NCI-H1694 (cell line): ENCODE data around the gene STAT5B.
"Not testable (repeated sequence)": the region's sequence is repeated elsewhere in the genome, so short reads cannot be mapped to it uniquely, and the experiment has no call there.

Source experiments
- DNase-seq: peaks from one replicate; lab custom pipeline; 2025; lab: John Stamatoyannopoulos, UW

The STAT5B gene

DNA sequence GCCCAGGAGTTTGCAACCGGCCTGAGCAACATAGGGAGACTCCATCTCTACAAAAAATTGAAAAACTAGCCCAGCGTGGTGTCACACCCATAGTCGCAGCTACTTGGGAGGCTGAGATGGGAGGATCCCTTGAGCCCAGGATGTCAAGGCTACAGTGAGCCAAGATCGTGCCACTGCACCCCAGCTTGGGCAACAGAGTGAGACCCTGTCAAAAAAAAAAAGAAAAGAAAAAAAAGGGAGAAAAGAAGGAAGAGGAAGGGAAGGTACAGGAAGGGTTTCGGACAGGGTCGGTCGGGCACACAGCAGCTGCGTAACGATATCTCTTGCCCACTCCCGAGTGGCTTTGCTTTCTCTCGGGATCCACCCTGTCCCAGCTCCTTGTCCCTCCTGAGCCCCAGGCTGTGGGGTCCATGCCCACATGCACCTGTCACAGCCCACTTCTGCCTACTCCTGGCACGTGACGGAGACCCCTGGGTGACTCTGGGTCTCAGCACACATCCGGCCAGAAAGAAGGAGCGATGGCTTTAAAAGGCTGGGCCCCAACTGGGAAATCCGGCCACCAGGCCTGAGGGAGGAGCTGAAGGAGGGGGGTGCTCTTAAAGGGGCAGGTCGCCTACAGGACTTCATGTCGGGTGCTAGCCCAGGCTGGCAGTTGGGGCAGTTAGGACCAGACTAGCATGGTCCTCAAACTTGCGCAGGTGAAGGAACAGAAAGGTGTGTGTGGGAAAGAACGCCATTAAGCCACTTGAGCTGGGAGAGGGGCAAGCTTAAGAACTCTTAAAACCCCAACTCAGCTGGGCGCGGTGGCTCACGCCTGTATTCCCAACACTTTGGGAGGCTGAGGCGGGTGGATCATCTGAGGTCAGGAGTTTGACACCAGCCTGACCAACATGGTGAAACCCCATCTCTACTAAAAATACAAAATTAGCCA, 82.0 kb downstream of the STAT5B start, which contains the start of gene GHDC:
Gene GHDC (minus strand): TSS at position 526 of the 931 bp plus-strand sequence. CDS start 913 bp downstream, outside the sequence.
- no peak for DNase-seq

GRCh38 chr17:42193216-42193968, 82.8 kb downstream of the STAT5B start:
- DNase-seq = no peak

DNA sequence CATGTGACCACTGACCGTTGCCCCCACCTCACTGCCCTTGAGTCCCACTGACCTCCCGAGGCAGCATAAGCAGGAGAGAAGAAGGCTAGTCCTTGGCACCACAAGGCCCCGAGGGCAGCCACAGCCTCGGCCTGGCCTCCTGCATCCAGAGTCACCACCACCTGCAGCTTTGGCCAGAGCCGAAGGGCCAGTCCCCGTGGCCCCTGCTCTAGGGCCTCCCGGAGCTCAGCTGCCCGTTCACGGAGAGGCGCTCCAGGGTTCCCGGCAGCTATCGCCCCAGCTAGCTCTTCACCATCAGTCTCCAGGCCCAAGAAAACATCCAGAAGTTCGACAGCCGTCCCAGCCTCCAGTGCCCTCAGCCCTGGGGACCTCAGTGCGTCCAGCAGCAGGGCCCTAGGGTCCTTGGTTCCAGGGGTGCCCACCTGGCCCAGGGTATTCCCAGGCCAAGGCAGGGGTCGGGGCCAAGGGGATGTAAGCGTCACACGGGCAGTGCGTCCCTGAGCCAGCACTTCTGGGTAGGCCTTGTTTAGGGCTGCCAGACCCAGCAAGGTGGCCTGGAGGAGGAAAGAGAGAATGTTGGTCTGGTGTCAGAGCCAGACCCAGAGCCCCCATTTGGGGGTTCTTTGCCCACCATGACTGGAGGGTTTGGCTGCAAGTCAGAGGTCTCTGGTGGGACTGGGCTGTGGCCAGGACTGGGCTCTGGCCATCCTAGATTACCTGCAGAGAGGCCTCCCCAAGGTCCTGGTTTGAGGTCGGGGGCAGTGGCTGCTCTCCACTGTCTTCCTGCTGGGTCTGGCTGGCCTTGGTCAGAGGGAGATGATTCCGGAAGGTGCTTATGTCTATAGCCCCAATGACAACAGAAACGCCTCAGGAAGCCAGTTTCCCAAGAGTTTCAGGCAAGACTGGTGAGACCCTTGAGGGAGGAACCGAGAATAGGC, 83.7 kb downstream of the STAT5B start:
- no peak for DNase-seq

GRCh38 chr17:42191275-42191608, 84.9 kb downstream of the STAT5B start:
- DNase-seq = no peak

GRCh38 chr17:42190491-42191274, 85.5 kb downstream of the STAT5B start:
- no peak for DNase-seq

GRCh38 chr17:42189651-42189965, 86.6 kb downstream of the STAT5B start:
- DNase-seq = no peak

DNA sequence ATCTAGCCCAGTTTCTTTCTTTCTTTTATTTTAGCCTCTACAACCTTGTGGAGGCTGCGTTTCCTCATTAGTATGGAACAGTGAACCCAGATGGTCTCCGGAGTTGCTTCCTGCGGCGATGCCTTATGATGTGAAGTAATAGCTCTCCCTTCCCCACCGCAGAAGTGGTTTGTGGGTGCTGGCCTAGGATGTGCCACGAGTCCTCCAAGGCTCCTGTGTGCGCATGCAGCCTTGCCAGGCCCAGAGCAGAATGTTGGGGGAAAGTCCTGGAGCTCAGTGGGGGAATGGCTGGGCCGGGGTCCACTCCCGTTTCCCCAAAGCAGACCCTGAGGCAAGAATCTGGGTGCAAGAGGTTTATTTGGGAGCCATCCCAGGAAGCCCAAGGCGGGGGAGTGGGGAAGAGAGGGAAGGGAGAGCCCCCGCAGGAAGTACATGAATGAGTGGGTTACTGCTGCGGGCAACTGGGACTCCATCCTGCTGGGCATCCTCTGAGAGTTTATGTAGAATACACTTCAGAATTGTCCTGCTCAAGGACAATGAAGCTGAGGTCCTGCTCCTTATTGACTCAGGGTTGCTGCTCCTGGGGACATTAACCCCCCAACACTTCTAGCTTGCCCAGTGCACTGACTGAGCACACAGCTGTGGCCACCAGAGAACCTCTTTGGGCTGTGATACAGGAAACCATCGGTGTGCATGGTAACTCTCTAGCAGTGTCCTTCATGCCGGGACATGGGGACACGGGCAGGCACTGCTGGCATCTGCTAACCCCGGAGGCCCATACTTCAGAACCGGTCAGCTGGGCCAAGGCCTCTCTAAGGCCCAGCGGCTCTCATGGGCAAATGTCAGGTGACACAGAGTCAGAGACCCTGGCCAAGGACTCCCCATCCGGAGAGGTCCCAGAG, 87.2 kb downstream of the STAT5B start:
- no peak for DNase-seq

DNA sequence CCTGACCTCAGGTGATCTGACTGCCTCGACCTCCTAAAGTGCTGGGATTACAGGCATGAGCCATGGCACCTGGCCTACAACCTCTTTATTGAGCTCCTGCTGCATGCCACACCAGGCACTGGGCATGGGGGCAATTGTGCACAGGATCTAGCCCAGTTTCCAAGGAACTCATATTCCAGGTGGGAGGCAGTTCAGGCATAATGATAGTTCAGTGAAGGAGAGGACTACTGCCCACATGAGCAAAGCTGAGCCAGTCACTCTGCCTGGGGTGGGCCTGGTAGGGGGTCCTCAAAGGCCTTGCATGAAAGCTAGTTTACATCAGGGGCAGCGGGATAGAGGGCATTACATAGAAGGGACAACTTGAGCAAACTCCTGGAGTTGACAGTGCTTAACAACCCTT, 88.4 kb downstream of the STAT5B start:
- no peak for DNase-seq

- not testable (repeated sequence) for DNase-seq
Observed at GRCh38 chr17:42186191-42186590, 90.0 kb downstream of the STAT5B start.

GRCh38 chr17:42185621-42185930, 90.6 kb downstream of the STAT5B start:
- no peak for DNase-seq

- DNase-seq = no peak
Observed at GRCh38 chr17:42184713-42185620, 91.2 kb downstream of the STAT5B start, which contains the start of gene HCRT. HCRT (minus strand) TSS chr17:42185452; CDS start chr17:42185365, 87 bp downstream.

DNA sequence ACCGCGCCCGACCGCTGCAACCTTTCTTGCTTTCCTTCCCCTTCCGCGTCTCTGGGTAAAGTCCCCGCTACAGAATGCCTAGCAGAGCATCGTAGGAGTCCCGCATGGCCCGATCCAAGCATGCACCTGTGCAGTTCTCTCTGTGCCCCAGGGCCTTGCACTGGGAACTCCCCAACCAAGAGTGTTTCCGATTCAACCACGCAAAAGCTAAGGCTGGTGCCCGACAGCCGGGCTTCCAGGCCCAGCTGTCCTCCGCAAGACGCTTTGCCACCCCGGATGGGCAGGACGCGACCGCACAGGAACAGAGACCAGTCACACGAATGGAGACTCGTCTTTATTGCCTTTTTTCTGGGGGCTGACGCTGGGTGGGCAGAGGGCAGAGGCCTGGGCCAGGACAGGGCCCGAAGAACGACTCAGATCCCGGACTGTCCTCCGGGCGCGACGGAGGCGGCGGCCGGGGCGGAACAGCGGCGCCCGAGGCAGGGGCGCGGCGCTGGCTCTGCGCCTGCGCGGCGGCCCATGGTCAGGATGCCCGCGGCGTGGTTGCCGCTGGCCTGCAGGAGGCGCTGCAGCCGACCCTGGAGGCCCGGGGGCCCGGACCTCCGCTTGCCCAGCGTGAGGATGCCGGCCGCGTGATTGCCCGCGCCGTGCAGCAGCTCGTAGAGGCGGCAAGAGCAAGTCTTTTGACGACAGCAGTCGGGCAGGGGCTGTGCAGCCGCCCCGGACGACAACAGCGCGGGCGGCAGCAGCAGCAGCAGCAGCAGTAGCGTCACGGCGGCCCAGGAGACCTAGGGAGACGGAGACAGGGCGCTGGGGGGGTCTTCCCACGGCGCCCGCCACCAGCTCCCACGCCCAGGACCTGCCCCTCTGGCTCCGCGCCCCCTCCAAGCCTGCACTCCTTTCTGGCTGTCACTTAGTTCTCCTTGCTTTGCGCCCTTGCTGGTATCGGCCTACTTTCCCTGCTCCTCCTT, 92.2 kb downstream of the STAT5B start:
- DNase-seq = no peak

- DNase-seq = no peak
Observed at GRCh38 chr17:42182927-42183734, 93.1 kb downstream of the STAT5B start.

DNA sequence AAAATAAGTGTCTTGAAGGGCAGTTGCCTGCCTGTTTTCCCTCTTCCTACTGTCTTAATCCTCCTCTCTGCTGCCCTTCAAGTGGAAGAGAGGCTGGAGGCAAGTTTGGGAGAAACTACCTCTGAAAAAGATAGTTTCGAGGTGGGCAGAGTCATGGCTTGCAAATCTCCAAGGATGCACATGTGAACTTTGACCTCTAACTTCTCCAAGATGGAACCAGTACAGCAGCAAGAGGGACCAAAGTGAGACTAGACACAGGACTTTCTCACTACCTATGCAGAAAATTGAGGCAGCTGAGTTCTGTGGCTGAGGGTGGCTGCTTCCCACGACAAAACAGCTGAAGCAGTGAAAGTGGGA, 94.4 kb downstream of the STAT5B start:
- DNase-seq = no peak

- DNase-seq = peak; percentile 69
Observed at GRCh38 chr17:42180922-42181850, 95.0 kb downstream of the STAT5B start, which contains the start of gene KCNH4. KCNH4 (minus strand) TSS chr17:42181142; CDS start chr17:42180945, 197 bp downstream.

- DNase-seq = no peak
Observed at GRCh38 chr17:42180411-42180921, 95.7 kb downstream of the STAT5B start.
